GM12878 (cell line): ENCODE data around the gene ZNF761. TPM values are rescaled to one million over a fixed set of nuclear protein-coding genes. Genes with fewer than 3 reads are reported as not detected.
"Not testable (repeated sequence)": the region's sequence is repeated elsewhere in the genome, so short reads cannot be mapped to it uniquely, and the experiment has no call there.

Experiments used
- ATAC-seq: fragments of 200-7000 bp; cut with Tn5 transposase; 3 replicates; pipeline ENCODE4 v1.9.1; 2020; ENCODE audit warnings: mild to moderate bottlenecking, moderate library complexity
- BruUV-seq: library from RNA; stranded (reverse); fragments of 400-500 nt; replicated peaks from 2 replicates; lab custom pipeline; 2021; lab: Mats Ljungman, UMichigan
- CTCF ChIA-PET: fragments of 300-600 bp; sonication (Branson Sonifier 250); formaldehyde crosslinking; extraction: SDS; loops from one replicate; lab custom pipeline; 2021; ENCODE audit warnings: inconsistent platforms; lab: Yijun Ruan, JAX
- POLR2A ChIA-PET: fragments of 350-600 bp; formaldehyde crosslinking; extraction: SDS; loops from one replicate; lab custom pipeline; 2021; ENCODE audit warnings: inconsistent platforms; lab: Charles Lee
- RAD21 ChIA-PET: fragments of 300-600 bp; sonication (Branson Sonifier 250); formaldehyde crosslinking; loops from one replicate; lab custom pipeline; 2023; ENCODE audit warnings: antibody characterized with exemption; ENCODE audit not compliant: unreplicated experiment; lab: Charles Lee
- SMC1A ChIA-PET: fragments of 300-600 bp; sonication (Branson Sonifier 250); formaldehyde crosslinking; loops from one replicate; lab custom pipeline; 2023; ENCODE audit not compliant: unreplicated experiment, uncharacterized antibody; lab: Charles Lee
- DNase-seq: peaks from one replicate; pipeline ENCODE4 v3.0.0-alpha.2; 2011; ENCODE audit warnings: low read depth, low spot score
- FAIRE-seq: peaks from 3 replicates; lab custom pipeline; 2011; peaks lifted over from hg19 to GRCh38; lab: Jason Lieb, UNC
- H2AFZ ChIP-seq: 2 replicates; pipeline ENCODE4 v1.6.0; 2011; ENCODE audit warnings: low read depth, low read length, control low read depth; ENCODE audit not compliant: control insufficient read depth
- H3K27ac ChIP-seq: 2 replicates; pipeline ENCODE4 v1.5.1; 2011; ENCODE audit warnings: control low read depth; ENCODE audit not compliant: control insufficient read depth, insufficient read depth
- H3K27me3 ChIP-seq, 2 experiments: replicated peaks in 1 of 2; 2 replicates each; pipeline versions ENCODE4 v1.6.0 to v1.6.1; 2011; ENCODE audit warnings: low read length in 1 of 2; ENCODE audit not compliant: control insufficient read depth in 2 of 2, insufficient read depth in 2 of 2
- H3K36me3 ChIP-seq, 2 experiments: 2 replicates each; pipeline ENCODE4 v1.5.1; 2011; ENCODE audit warnings: low read length in 1 of 2; ENCODE audit not compliant: control insufficient read depth in 2 of 2, insufficient read depth in 2 of 2
- H3K4me1 ChIP-seq: 2 replicates; pipeline ENCODE4 v1.6.1; 2011; ENCODE audit warnings: mild to moderate bottlenecking, low read length, moderate library complexity, mixed read lengths; ENCODE audit not compliant: control insufficient read depth, insufficient read depth
- H3K4me2 ChIP-seq: 2 replicates; pipeline ENCODE4 v1.6.0; 2011; ENCODE audit warnings: control low read depth; ENCODE audit not compliant: control insufficient read depth, insufficient read depth
- H3K4me3 ChIP-seq: fragments of 200-600 bp; sonication (generic); 2 replicates; pipeline ENCODE4 v1.5.1; 2016
- H3K79me2 ChIP-seq: 2 replicates; pipeline ENCODE4 v1.6.0; 2011; ENCODE audit warnings: low read length; ENCODE audit not compliant: control insufficient read depth, insufficient read depth
- H3K9ac ChIP-seq: 2 replicates; pipeline ENCODE4 v1.8.0; 2011; ENCODE audit warnings: low read length, control low read depth, mixed read lengths; ENCODE audit not compliant: control insufficient read depth, insufficient read depth
- H3K9me3 ChIP-seq: replicated peaks from 3 replicates; pipeline ENCODE4 v1.5.1; 2011; ENCODE audit warnings: mild to moderate bottlenecking, low read length; ENCODE audit not compliant: control insufficient read depth, insufficient read depth
- H4K20me1 ChIP-seq: 2 replicates; pipeline ENCODE4 v1.6.0; 2011; ENCODE audit not compliant: control insufficient read depth, insufficient read depth
- BRCA1 ChIP-seq: IDR thresholded peaks from 2 replicates; pipeline ENCODE4 v1.6.1; 2011; ENCODE audit warnings: low read depth, low read length, improper control_type of control experiment
- CEBPB ChIP-seq, 2 experiments: fragments of 150-350 bp in 1 of 2; IDR thresholded peaks; 2 replicates each; pipeline ENCODE4 v1.6.1; 2012 to 2014; ENCODE audit warnings: low read depth in 2 of 2, low read length in 2 of 2, borderline replicate concordance in 1 of 2, inconsistent platforms in 1 of 2
- POU2F2 ChIP-seq: IDR thresholded peaks from 3 replicates; pipeline ENCODE4 v1.6.1; 2011; ENCODE audit warnings: low read depth, mild to moderate bottlenecking, low read length, borderline replicate concordance
- ZNF592 ChIP-seq: fragments of 450-650 bp; IDR thresholded peaks from 2 replicates; pipeline ENCODE4 v1.6.1; 2017; ENCODE audit warnings: mild to moderate bottlenecking, moderate library complexity
- ZSCAN29 ChIP-seq: fragments of 450-650 bp; IDR thresholded peaks from 2 replicates; pipeline ENCODE4 v1.6.1; 2017; ENCODE audit warnings: mild to moderate bottlenecking, moderate library complexity
- WGBS: methylation state at CpG from one replicate; pipeline ENCODE4 v1.1.6; 2016; ENCODE audit warnings: low lambda C conversion rate; ENCODE audit not compliant: insufficient replicate concordance, insufficient coverage; ENCODE audit errors: missing lambda C conversion rate; 5-methylcytosine and 5-hydroxymethylcytosine counted together
- in situ Hi-C: fragments of 300-500 bp; cut with MboI; formaldehyde crosslinking; loops from 9 replicates; pipeline ENCODE4 v1.14.3; 2018; ENCODE audit warnings: mixed read lengths
- intact Hi-C: fragments of 100-400 bp; cut with micrococcal nuclease; formaldehyde crosslinking; loops from one replicate; pipeline ENCODE4 v1.14.2; 2022; ENCODE audit not compliant: unreplicated experiment
- polyA plus RNA-seq, 11 experiments: library from polyadenylated mRNA; depleted of rRNA in 4 of 11; unstranded in 6 of 11; stranded (reverse) in 5 of 11; fragments of >200 nt; fragmentation: Nextera tagmentation in 4 of 11; fragmentation: Illumina TruSeq in 1 of 11; extraction: Ambion mirVana in 4 of 11; extraction: Trizol in 1 of 11; gene quantifications; 1 replicate in 1 of 11; 2 replicates in 10 of 11; pipeline versions ENCODE4 v1.2.1 to v1.2.3, GENCODE V29; 2011 to 2016; ENCODE audit warnings: inconsistent platforms in 2 of 11, missing spikeins in 2 of 11, low read depth in 1 of 11
- total RNA-seq, 4 experiments: library from RNA; depleted of rRNA in 3 of 4; stranded (reverse); fragments of >200 nt in 3 of 4; fragmentation: Illumina TruSeq in 1 of 4; extraction: Trizol in 1 of 4; gene quantifications; 2 replicates each; pipeline versions ENCODE4 v1.2.1 to v1.2.3, GENCODE V29; 2013 to 2021

The ZNF761 gene
- total and polyA plus RNA-seq, 10 of the 15 experiments (the other 5 are each of a cell fraction or from before 2014, with no cell fraction given): 7.9 to 22.7 (median 10.6) TPM

- TF ChIP-seq ZNF592 (no peak), CEBPB (IDR thresholded peaks at IDR 0.05; ENCODE audit: borderline replicate concordance in 1 of 2, low read depth in 2 of 2, low read length in 2 of 2) (no peak), POU2F2 (0 out of 3 replicates have a peak, but pooled peaks have one; percentile 10), ZSCAN29 (no peak), BRCA1 (no peak)
Observed at GRCh38 chr19:53394974-53395839, 36.6 kb upstream of the ZNF761 start, which contains the start of gene ZNF765 (continued).

- H3K9me3 ChIP-seq, H4K20me1 ChIP-seq, H3K79me2 ChIP-seq, H3K4me1 ChIP-seq, intact Hi-C loops, in situ Hi-C loops, H2AFZ ChIP-seq, H3K27me3 ChIP-seq, DNase-seq: not testable (repeated sequence)
- H3K36me3 ChIP-seq: peaks cover 0 to 11% of the 10 kb centered on the region in 2 experiments; a peak in 3 of 4 replicates
- WGBS: 76% methylated on average over 9 of the region's 9 CpGs
- ChIA-PET RAD21 (interaction anchor here (0.7 kb wide), 1 partner anchor 29 kb away, joined by 3 read pairs; no protein-coding TSS in a partner anchor), SMC1A (interaction anchor here (1.5 kb wide), 1 partner anchor 74 kb away, joined by 4 read pairs; no protein-coding TSS in a partner anchor), CTCF (interaction anchor here (1.3 kb wide), 1 partner anchor 29 kb away, joined by 4 read pairs; no protein-coding TSS in a partner anchor), POLR2A (interaction anchor here (0.6 kb wide), 1 partner anchor 43 kb away, joined by 3 read pairs; no protein-coding TSS in a partner anchor)
- FAIRE-seq (peak; percentile 52), ATAC-seq (peak; percentile 13; the same call in 2 of the 3 replicates)
- H3K9ac ChIP-seq: peak overlapping the region; percentile 88
- H3K27ac ChIP-seq: peak overlapping the region; percentile 77
- H3K4me2 ChIP-seq: peak overlapping the region; percentile 50
- TSS peak; percentile 74 for BruUV-seq
- peak overlapping the region; percentile 97 for H3K4me3 ChIP-seq
Observed at GRCh38 chr19:53395840-53396524, 35.8 kb upstream of the ZNF761 start.
